GM12891 (cell line): ENCODE measurements around the gene GPR65.

ENCODE experiments used
- POLR2A ChIP-seq: IDR thresholded peaks from 2 replicates; pipeline ENCODE4 v1.6.1; 2011; ENCODE audit warnings: low read depth, low read length, control low read depth
- POLR2AphosphoS5 ChIP-seq: IDR thresholded peaks from 2 replicates; pipeline ENCODE4 v1.6.1; 2011; ENCODE audit warnings: low read depth, low read length, control low read depth
- SPI1 ChIP-seq: IDR thresholded peaks from 2 replicates; pipeline ENCODE4 v1.6.1; 2011; ENCODE audit warnings: low read depth, low read length, control low read depth

- no peak for TF ChIP-seq SPI1
- TF ChIP-seq POLR2AphosphoS5, result no peak
- no peak for TF ChIP-seq POLR2A
Observed at GRCh38 chr14:88034076-88034475, 29.1 kb downstream of the GPR65 start.
